GM18505 (cell line): ENCODE measurements around the gene DGCR6L.
"Not testable (repeated sequence)": the region's sequence is repeated elsewhere in the genome, so short reads cannot be mapped to it uniquely, and the experiment has no call there.

Source experiments
- ATAC-seq: cut with Tn5 transposase; IDR thresholded peaks from one replicate; pipeline ENCODE4 v1.9.1; 2021; ENCODE audit not compliant: unreplicated experiment
- POLR2A ChIP-seq: IDR thresholded peaks from 4 replicates; pipeline ENCODE4 v1.6.1; 2011; ENCODE audit warnings: borderline replicate concordance; ENCODE audit not compliant: insufficient read depth, insufficient read length; ENCODE audit errors: extremely low read depth

Gene DGCR6L

GRCh38 chr22:20305894-20306645 lies 13.8 kb downstream of the DGCR6L start:
- no peak for ATAC-seq
- TF ChIP-seq POLR2A: no peak

GRCh38 chr22:20305230-20305893 lies 14.5 kb downstream of the DGCR6L start:
- ATAC-seq: not testable (repeated sequence)

GRCh38 chr22:20304646-20305045 lies 15.2 kb downstream of the DGCR6L start:
- no peak for TF ChIP-seq POLR2A
- no peak for ATAC-seq

- ATAC-seq: not testable (repeated sequence)
These were observed 16.7 kb downstream of the DGCR6L start for GRCh38 chr22:20303229-20303534.

- no peak for ATAC-seq
- no peak for TF ChIP-seq POLR2A
These were observed 17.2 kb downstream of the DGCR6L start for GRCh38 chr22:20302438-20303228.

- ATAC-seq: no peak
- TF ChIP-seq POLR2A: no peak
These were observed 20.1 kb downstream of the DGCR6L start for GRCh38 chr22:20299746-20300136.

- TF ChIP-seq POLR2A: no peak
- ATAC-seq: peak; percentile 50
These were observed 20.8 kb downstream of the DGCR6L start for GRCh38 chr22:20298803-20299745.

- no peak for TF ChIP-seq POLR2A
- no peak for ATAC-seq
These were observed 21.6 kb downstream of the DGCR6L start for GRCh38 chr22:20298110-20298802.

GRCh38 chr22:20297414-20298109 lies 22.3 kb downstream of the DGCR6L start:
- no peak for TF ChIP-seq POLR2A
- ATAC-seq: no peak

GRCh38 chr22:20296598-20296997 lies 23.3 kb downstream of the DGCR6L start:
- no peak for ATAC-seq
- TF ChIP-seq POLR2A: no peak

- no peak for TF ChIP-seq POLR2A
- ATAC-seq: no peak
These were observed 24.4 kb downstream of the DGCR6L start for GRCh38 chr22:20295262-20296064.
